ENCODE measurements around the gene SCRT2. TPM values are rescaled to one million over a fixed set of nuclear protein-coding genes. Genes with fewer than 3 reads are reported as not detected.

The SCRT2 gene
- total and polyA plus RNA-seq, 2 donors from 2014 or later: not detected

GRCh38 chr20:711576-711975, 36.0 kb upstream of the SCRT2 start:
- Histone ChIP-seq H3K9me3 (ENCODE audit: control insufficient read depth in 2 of 3, insufficient read depth in 1 of 3, low read length in 3 of 3) (peaks cover 0 to 9% (median 2%) of the 10 kb centered on the region in 3 donors), H3K9ac (ENCODE audit: low read length in 3 of 3) (no peak overlapping the region), H3K27me3 (ENCODE audit: control insufficient read depth, insufficient read depth, low read length) (no peaks in the 10 kb centered on the region), H3K4me3 (ENCODE audit: low read length in 3 of 3) (no peak overlapping the region), H3K36me3 (ENCODE audit: control insufficient read depth in 2 of 3, insufficient read depth in 3 of 3, low read length in 3 of 3) (no peaks in the 10 kb centered on the region), H3K4me1 (ENCODE audit: control insufficient read depth in 2 of 3, insufficient read depth in 2 of 3, low read depth in 1 of 3, low read length in 3 of 3) (no peaks in the 10 kb centered on the region), H3K27ac (ENCODE audit: low read depth in 2 of 2, low read length in 2 of 2) (no peak overlapping the region)
- FAIRE-seq (no peak), DNase-seq (peak in 4 of 5 donors; percentile 54 to 72 (median 62))
- intact Hi-C loops (cut with DNase I): no loop called here
- no peak for TF ChIP-seq CTCF (IDR thresholded peaks at IDR 0.05; ENCODE audit: borderline replicate concordance, extremely low read depth, insufficient read depth)

DNA sequence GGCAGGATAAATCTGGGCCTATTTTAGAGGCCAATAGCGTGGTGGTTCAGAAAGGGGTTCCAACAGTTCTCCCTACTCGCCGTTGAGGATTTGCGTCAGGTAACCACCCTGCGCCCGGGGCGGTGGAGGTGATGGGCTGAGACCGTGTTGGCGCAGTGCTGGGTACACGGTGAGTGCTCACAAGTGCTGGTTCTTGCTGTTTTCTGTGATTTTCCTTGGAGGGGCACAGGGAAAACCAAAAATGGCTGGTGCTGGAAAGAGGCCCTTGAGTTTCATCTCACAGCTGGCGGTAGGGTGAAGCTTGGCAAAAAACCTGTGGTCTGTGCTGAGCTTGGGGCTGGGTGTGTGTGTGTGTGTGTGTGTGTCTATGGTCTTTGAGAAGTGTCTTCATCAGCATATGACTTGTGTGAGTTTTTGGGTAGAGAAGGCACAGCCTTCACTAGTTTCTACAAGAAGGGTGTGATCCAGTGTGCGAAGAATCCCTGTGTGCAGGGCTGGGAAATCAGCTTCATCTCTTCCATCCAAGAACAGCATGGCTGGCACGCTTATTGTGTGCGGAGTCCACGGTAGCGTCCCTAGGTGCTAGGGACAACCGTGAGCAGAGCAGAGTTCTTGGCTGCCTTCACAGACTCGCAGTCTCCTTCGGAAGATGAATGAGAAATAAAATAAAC, 35.3 kb upstream of the SCRT2 start:
- Histone ChIP-seq H3K4me1 (ENCODE audit: control insufficient read depth in 2 of 3, insufficient read depth in 2 of 3, low read depth in 1 of 3, low read length in 3 of 3) (no peaks in the 10 kb centered on the region), H3K27me3 (ENCODE audit: control insufficient read depth, insufficient read depth, low read length) (no peaks in the 10 kb centered on the region), H3K9me3 (ENCODE audit: control insufficient read depth in 2 of 3, insufficient read depth in 1 of 3, low read length in 3 of 3) (peaks cover 0 to 9% (median 2%) of the 10 kb centered on the region in 3 donors), H3K4me3 (ENCODE audit: low read length in 3 of 3) (no peak overlapping the region), H3K9ac (ENCODE audit: low read length in 3 of 3) (no peak overlapping the region), H3K27ac (ENCODE audit: low read depth in 2 of 2, low read length in 2 of 2) (no peak overlapping the region), H3K36me3 (ENCODE audit: control insufficient read depth in 2 of 3, insufficient read depth in 3 of 3, low read length in 3 of 3) (no peaks in the 10 kb centered on the region)
- TF ChIP-seq CTCF (IDR thresholded peaks at IDR 0.05; ENCODE audit: borderline replicate concordance, extremely low read depth, insufficient read depth): no peak
- intact Hi-C loops (cut with DNase I): no loop called here
- FAIRE-seq (no peak), DNase-seq (peak in 2 of 5 donors; percentile 29 to 31)

GRCh38 chr20:709991-710779, 34.6 kb upstream of the SCRT2 start:
- Histone ChIP-seq H3K36me3 (ENCODE audit: control insufficient read depth in 2 of 3, insufficient read depth in 3 of 3, low read length in 3 of 3) (no peaks in the 10 kb centered on the region), H3K27ac (ENCODE audit: low read depth in 2 of 2, low read length in 2 of 2) (no peak overlapping the region), H3K9ac (ENCODE audit: low read length in 3 of 3) (no peak overlapping the region), H3K9me3 (ENCODE audit: control insufficient read depth in 2 of 3, insufficient read depth in 1 of 3, low read length in 3 of 3) (peaks cover 0 to 9% (median 2%) of the 10 kb centered on the region in 3 donors), H3K4me1 (ENCODE audit: control insufficient read depth in 2 of 3, insufficient read depth in 2 of 3, low read depth in 1 of 3, low read length in 3 of 3) (no peaks in the 10 kb centered on the region), H3K27me3 (ENCODE audit: control insufficient read depth, insufficient read depth, low read length) (no peaks in the 10 kb centered on the region), H3K4me3 (ENCODE audit: low read length in 3 of 3) (no peak overlapping the region)
- peak in 4 of 5 donors; percentile 54 to 84 (median 64) for DNase-seq
- intact Hi-C loops (cut with DNase I): no loop called here
- no peak for TF ChIP-seq CTCF (IDR thresholded peaks at IDR 0.05; ENCODE audit: borderline replicate concordance, extremely low read depth, insufficient read depth)
- FAIRE-seq: no peak
